Measurements from ENCODE around the gene FBXL15.
A peak's percentile ranks its signal among the peaks of the same experiment; 100 is the strongest.

The FBXL15 gene

GRCh38 chr10:102420714-102421506, at the start of gene FBXL15:
Gene FBXL15, plus strand, starts transcription at chr10:102420836. Its CDS starts 294 bp downstream, at chr10:102421130.
- peak; percentile 92 for DNase-seq

- no peak for DNase-seq
These were observed 49.3 kb upstream of the FBXL15 start for GRCh38 chr10:102371295-102371694.

GRCh38 chr10:102375250-102375649, 45.4 kb upstream of the FBXL15 start:
- DNase-seq, result no peak

- DNase-seq, result no peak
These were observed 44.8 kb upstream of the FBXL15 start for GRCh38 chr10:102375867-102376266.

- DNase-seq, result no peak
These were observed 43.7 kb upstream of the FBXL15 start for GRCh38 chr10:102376901-102377300.

- no peak for DNase-seq
These were observed 41.3 kb upstream of the FBXL15 start for GRCh38 chr10:102379383-102379782.

GRCh38 chr10:102381983-102382382, 38.7 kb upstream of the FBXL15 start:
- DNase-seq, result no peak

- no peak for DNase-seq
These were observed 37.8 kb upstream of the FBXL15 start for GRCh38 chr10:102382871-102383270.

GRCh38 chr10:102384053-102384452, 36.6 kb upstream of the FBXL15 start:
- no peak for DNase-seq

GRCh38 chr10:102384606-102385429, 35.8 kb upstream of the FBXL15 start:
- no peak for DNase-seq

GRCh38 chr10:102389894-102390293, 30.7 kb upstream of the FBXL15 start:
- no peak for DNase-seq

- DNase-seq, result no peak
These were observed 28.3 kb upstream of the FBXL15 start for GRCh38 chr10:102392306-102392705.

GRCh38 chr10:102393411-102394078, 27.1 kb upstream of the FBXL15 start:
- DNase-seq, result no peak

- peak; percentile 99 for DNase-seq
These were observed 26.4 kb upstream of the FBXL15 start for GRCh38 chr10:102394079-102394800.

GRCh38 chr10:102394801-102395399, 25.7 kb upstream of the FBXL15 start:
- DNase-seq, result no peak

- DNase-seq, result peak; percentile 90
These were observed 25.0 kb upstream of the FBXL15 start, which contains the start of gene NFKB2 for GRCh38 chr10:102395400-102396316. Gene NFKB2, plus strand, starts transcription at chr10:102395705. Its CDS starts 255 bp downstream, at chr10:102395960.

- no peak for DNase-seq
These were observed 24.4 kb upstream of the FBXL15 start for GRCh38 chr10:102396317-102396650.

- no peak for DNase-seq
These were observed 23.9 kb upstream of the FBXL15 start for GRCh38 chr10:102396730-102397151.

- no peak for DNase-seq
These were observed 23.1 kb upstream of the FBXL15 start for GRCh38 chr10:102397222-102398171.

Measured in activated CD4-positive, alpha-beta T cell treated with anti-CD3 and anti-CD28 coated beads for 1 hour (primary cell).